HepG2 (cell line): ENCODE measurements around the gene ARID1A. TPM values are rescaled to one million over a fixed set of nuclear protein-coding genes. Genes with fewer than 3 reads are reported as not detected.

Experiments
- ATAC-seq: fragments of 200-7000 bp; cut with Tn5 transposase; 3 replicates; pipeline ENCODE4 v1.9.1; 2020; ENCODE audit warnings: mild to moderate bottlenecking, moderate library complexity
- BruUV-seq: library from RNA; stranded (reverse); fragments of 400-500 nt; replicated peaks from 2 replicates; lab custom pipeline; 2021; lab: Mats Ljungman, UMichigan
- CTCF ChIA-PET: fragments of 300-600 bp; formaldehyde crosslinking; extraction: SDS; loops from one replicate; lab custom pipeline; 2021; ENCODE audit warnings: low total read pairs, inconsistent platforms, low intra/inter-chr PET ratio; lab: Yijun Ruan, JAX
- POLR2A ChIA-PET: fragments of 350-600 bp; sonication (Branson Sonifier 250); formaldehyde crosslinking; loops from one replicate; lab custom pipeline; 2020; ENCODE audit warnings: antibody characterized with exemption, inconsistent platforms; lab: Yijun Ruan, JAX
- DNase-seq: peaks from one replicate; pipeline ENCODE4 v3.0.0-alpha.2; 2015; ENCODE audit warnings: low spot score
- FAIRE-seq: peaks from 3 replicates; lab custom pipeline; 2011; peaks lifted over from hg19 to GRCh38; lab: Jason Lieb, UNC
- H2AFZ ChIP-seq: one replicate; pipeline ENCODE4 v1.6.1; 2011; ENCODE audit warnings: low read length, inconsistent platforms
- H3K27ac ChIP-seq: fragments of 300-600 bp; 3 replicates; pipeline ENCODE4 v1.8.0; 2011; ENCODE audit warnings: mixed run types, mild to moderate bottlenecking, mixed read lengths, low read length, inconsistent platforms; ENCODE audit not compliant: insufficient read depth; ENCODE audit errors: extremely low read length
- H3K27me3 ChIP-seq, 2 experiments: fragments of 200-600 bp in 1 of 2; 2 replicates in 1 of 2; 3 replicates in 1 of 2; pipeline versions ENCODE4 v1.6.0 to v1.8.0; 2011; ENCODE audit warnings: low read length in 2 of 2, mild to moderate bottlenecking in 2 of 2, moderate library complexity in 2 of 2, inconsistent platforms in 1 of 2; ENCODE audit not compliant: insufficient read depth in 2 of 2, control insufficient read depth in 1 of 2
- H3K36me3 ChIP-seq, 2 experiments: fragments of 200-600 bp in 1 of 2; replicated peaks in 1 of 2; 2 replicates in 1 of 2; 3 replicates in 1 of 2; pipeline versions ENCODE4 v1.5.1 to v1.8.0; 2011; ENCODE audit warnings: low read length in 2 of 2, inconsistent platforms in 1 of 2; ENCODE audit not compliant: insufficient read depth in 2 of 2, control insufficient read depth in 1 of 2
- H3K4me1 ChIP-seq: 2 replicates; pipeline ENCODE4 v1.5.1; 2012; ENCODE audit warnings: low read length, inconsistent platforms; ENCODE audit not compliant: insufficient read depth
- H3K4me2 ChIP-seq: 2 replicates; pipeline ENCODE4 v1.6.0; 2011; ENCODE audit warnings: low read depth, low read length, inconsistent platforms
- H3K4me3 ChIP-seq, 3 experiments: fragments of 200-600 bp in 1 of 3; sonication (generic), shearing (Covaris generic) in 1 of 3; replicated peaks in 1 of 3; 2 replicates each; pipeline ENCODE4 v1.5.1; 2011 to 2016; ENCODE audit warnings: low read length in 3 of 3, inconsistent platforms in 2 of 3, low read depth in 2 of 3, mild to moderate bottlenecking in 2 of 3, control low read depth in 1 of 3, mixed read lengths in 1 of 3; ENCODE audit not compliant: insufficient read depth in 1 of 3
- H3K79me2 ChIP-seq: one replicate; pipeline ENCODE4 v1.6.1; 2011; ENCODE audit warnings: low read length, inconsistent platforms; ENCODE audit not compliant: insufficient read depth
- H3K9ac ChIP-seq: 2 replicates; pipeline ENCODE4 v1.6.0; 2011; ENCODE audit warnings: mild to moderate bottlenecking, low read depth, low read length, inconsistent platforms; ENCODE audit not compliant: insufficient read depth
- H3K9me3 ChIP-seq: 2 replicates; pipeline ENCODE4 v1.5.1; 2012; ENCODE audit warnings: mild to moderate bottlenecking, low read length
- H4K20me1 ChIP-seq: 2 replicates; pipeline ENCODE4 v1.6.0; 2011; ENCODE audit warnings: inconsistent platforms, mild to moderate bottlenecking, low read length, moderate library complexity; ENCODE audit not compliant: insufficient read depth
- DMAP1 ChIP-seq: IDR thresholded peaks from 2 replicates; pipeline ENCODE4 v1.6.1; 2016
- GATAD1 ChIP-seq: IDR thresholded peaks from 2 replicates; pipeline ENCODE4 v1.6.1; 2016; ENCODE audit warnings: missing genetic modification reagents, missing compliant biosample characterization
- KMT2B ChIP-seq: IDR thresholded peaks from 2 replicates; pipeline ENCODE4 v1.6.1; 2016; ENCODE audit warnings: missing genetic modification reagents, missing compliant biosample characterization
- ONECUT2 ChIP-seq: sonication (generic); formaldehyde crosslinking; IDR thresholded peaks from 2 replicates; pipeline ENCODE4 v1.4.0; 2020; ENCODE audit warnings: missing genetic modification reagents
- ZNF251 ChIP-seq: sonication (generic); formaldehyde crosslinking; IDR thresholded peaks from 2 replicates; pipeline ENCODE4 v1.9.0; 2021; ENCODE audit warnings: mild to moderate bottlenecking, missing genetic modification reagents
- ZSCAN22 ChIP-seq: sonication (generic); formaldehyde crosslinking; IDR thresholded peaks from 2 replicates; pipeline ENCODE4 v1.4.0; 2020; ENCODE audit warnings: mild to moderate bottlenecking, missing genetic modification reagents
- in situ Hi-C: cut with HindIII; loops from 2 replicates; pipeline ENCODE4 v1.10.0; 2017; ENCODE audit warnings: low pct_unique_long_range_greater_than_20kb; ENCODE audit not compliant: extremely low pct_ligation_motif_present
- intact Hi-C: fragments of 100-400 bp; cut with micrococcal nuclease; formaldehyde crosslinking; loops from one replicate; pipeline ENCODE4 v1.10.0; 2022; ENCODE audit not compliant: unreplicated experiment
- polyA plus RNA-seq, 8 experiments: library from polyadenylated mRNA; depleted of rRNA in 3 of 8; stranded (reverse) in 7 of 8; unstranded in 1 of 8; fragments of >200 nt; fragmentation: Illumina TruSeq in 4 of 8; extraction: Trizol in 4 of 8; gene quantifications; 2 replicates each; pipeline versions ENCODE4 v1.2.1 to v1.2.3, GENCODE V29; 2011 to 2016; ENCODE audit warnings: low read depth in 4 of 8, missing spikeins in 1 of 8, mixed read lengths in 1 of 8; ENCODE audit not compliant: insufficient read depth in 1 of 8
- total RNA-seq, 5 experiments: library from RNA; depleted of rRNA; stranded (reverse); fragments of >200 nt; fragmentation: Illumina TruSeq; extraction: Trizol; gene quantifications; 2 replicates each; pipeline ENCODE4 v1.2.3, GENCODE V29; 2016; ENCODE audit warnings: low read depth in 1 of 5
- TF ChIP-seq, protein P1 (sequence below): sonication (generic); formaldehyde crosslinking; IDR thresholded peaks from 2 replicates; pipeline ENCODE4 v1.4.0; 2020; ENCODE audit warnings: missing genetic modification reagents, mild to moderate bottlenecking, borderline replicate concordance
- TF ChIP-seq, protein P2 (sequence below): sonication (generic); formaldehyde crosslinking; IDR thresholded peaks from 2 replicates; pipeline ENCODE4 v1.4.0; 2020; ENCODE audit warnings: missing genetic modification reagents, borderline replicate concordance
- TF ChIP-seq, protein P3 (sequence below): sonication (generic); formaldehyde crosslinking; IDR thresholded peaks from 2 replicates; pipeline ENCODE4 v1.4.0; 2020; ENCODE audit warnings: mild to moderate bottlenecking, missing genetic modification reagents, borderline replicate concordance
- TF ChIP-seq, protein P4 (sequence below): sonication (generic); formaldehyde crosslinking; IDR thresholded peaks from 2 replicates; pipeline ENCODE4 v1.5.0; 2020; ENCODE audit warnings: missing genetic modification reagents

Gene ARID1A
- total and polyA plus RNA-seq, 2 of the 13 experiments (the other 11 are each of a cell fraction or from before 2014, with no cell fraction given), result 11.9 to 15.9 TPM

DNA sequence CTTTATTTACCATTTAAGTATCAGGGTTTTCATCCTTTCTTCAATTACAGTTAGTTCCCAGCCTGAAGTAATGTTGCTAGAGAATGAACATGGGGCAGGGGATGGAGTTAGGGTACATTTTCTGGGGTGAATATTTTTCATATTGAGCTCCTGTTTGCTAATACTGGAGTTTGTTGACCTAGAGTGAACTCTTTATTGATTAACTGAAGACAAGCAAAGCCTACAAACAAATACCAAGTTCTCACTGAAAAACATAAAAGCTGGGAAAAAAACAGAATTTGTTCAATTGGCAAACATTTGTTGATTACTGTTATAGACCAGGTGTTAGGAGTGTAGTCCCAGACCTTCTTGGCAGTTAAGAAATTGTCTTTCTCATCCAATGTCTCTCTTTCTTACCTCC, 63.7 kb downstream of the ARID1A start:
- no TSS peak for BruUV-seq
- TF ChIP-seq ZNF251 (CRISPR knock-in tag) (no peak), DMAP1 (CRISPR knock-in tag) (no peak), ONECUT2 (CRISPR knock-in tag) (peak; percentile 57; the same call in 1 of the 2 replicates), ZSCAN22 (no peak), GATAD1 (CRISPR knock-in tag) (no peak), KMT2B (no peak)
- TF ChIP-seq, protein P1, sequence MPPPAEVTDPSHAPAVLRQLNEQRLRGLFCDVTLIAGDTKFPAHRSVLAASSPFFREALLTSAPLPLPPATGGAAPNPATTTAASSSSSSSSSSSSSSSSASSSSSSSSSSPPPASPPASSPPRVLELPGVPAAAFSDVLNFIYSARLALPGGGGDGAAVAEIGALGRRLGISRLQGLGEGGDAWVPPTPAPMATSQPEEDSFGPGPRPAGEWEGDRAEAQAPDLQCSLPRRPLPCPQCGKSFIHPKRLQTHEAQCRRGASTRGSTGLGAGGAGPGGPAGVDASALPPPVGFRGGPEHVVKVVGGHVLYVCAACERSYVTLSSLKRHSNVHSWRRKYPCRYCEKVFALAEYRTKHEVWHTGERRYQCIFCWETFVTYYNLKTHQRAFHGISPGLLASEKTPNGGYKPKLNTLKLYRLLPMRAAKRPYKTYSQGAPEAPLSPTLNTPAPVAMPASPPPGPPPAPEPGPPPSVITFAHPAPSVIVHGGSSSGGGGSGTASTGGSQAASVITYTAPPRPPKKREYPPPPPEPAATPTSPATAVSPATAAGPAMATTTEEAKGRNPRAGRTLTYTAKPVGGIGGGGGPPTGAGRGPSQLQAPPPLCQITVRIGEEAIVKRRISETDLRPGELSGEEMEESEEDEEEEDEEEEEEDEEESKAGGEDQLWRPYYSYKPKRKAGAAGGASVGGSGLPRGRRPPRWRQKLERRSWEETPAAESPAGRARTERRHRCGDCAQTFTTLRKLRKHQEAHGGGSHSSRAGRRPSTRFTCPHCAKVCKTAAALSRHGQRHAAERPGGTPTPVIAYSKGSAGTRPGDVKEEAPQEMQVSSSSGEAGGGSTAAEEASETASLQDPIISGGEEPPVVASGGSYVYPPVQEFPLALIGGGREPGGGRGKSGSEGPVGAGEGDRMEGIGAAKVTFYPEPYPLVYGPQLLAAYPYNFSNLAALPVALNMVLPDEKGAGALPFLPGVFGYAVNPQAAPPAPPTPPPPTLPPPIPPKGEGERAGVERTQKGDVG (CRISPR knock-in tag), result no peak
- TF ChIP-seq, protein P2, sequence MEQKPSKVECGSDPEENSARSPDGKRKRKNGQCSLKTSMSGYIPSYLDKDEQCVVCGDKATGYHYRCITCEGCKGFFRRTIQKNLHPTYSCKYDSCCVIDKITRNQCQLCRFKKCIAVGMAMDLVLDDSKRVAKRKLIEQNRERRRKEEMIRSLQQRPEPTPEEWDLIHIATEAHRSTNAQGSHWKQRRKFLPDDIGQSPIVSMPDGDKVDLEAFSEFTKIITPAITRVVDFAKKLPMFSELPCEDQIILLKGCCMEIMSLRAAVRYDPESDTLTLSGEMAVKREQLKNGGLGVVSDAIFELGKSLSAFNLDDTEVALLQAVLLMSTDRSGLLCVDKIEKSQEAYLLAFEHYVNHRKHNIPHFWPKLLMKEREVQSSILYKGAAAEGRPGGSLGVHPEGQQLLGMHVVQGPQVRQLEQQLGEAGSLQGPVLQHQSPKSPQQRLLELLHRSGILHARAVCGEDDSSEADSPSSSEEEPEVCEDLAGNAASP, result 0 out of 2 replicates have a peak, but pooled peaks have one; percentile 32
- TF ChIP-seq, protein P3, sequence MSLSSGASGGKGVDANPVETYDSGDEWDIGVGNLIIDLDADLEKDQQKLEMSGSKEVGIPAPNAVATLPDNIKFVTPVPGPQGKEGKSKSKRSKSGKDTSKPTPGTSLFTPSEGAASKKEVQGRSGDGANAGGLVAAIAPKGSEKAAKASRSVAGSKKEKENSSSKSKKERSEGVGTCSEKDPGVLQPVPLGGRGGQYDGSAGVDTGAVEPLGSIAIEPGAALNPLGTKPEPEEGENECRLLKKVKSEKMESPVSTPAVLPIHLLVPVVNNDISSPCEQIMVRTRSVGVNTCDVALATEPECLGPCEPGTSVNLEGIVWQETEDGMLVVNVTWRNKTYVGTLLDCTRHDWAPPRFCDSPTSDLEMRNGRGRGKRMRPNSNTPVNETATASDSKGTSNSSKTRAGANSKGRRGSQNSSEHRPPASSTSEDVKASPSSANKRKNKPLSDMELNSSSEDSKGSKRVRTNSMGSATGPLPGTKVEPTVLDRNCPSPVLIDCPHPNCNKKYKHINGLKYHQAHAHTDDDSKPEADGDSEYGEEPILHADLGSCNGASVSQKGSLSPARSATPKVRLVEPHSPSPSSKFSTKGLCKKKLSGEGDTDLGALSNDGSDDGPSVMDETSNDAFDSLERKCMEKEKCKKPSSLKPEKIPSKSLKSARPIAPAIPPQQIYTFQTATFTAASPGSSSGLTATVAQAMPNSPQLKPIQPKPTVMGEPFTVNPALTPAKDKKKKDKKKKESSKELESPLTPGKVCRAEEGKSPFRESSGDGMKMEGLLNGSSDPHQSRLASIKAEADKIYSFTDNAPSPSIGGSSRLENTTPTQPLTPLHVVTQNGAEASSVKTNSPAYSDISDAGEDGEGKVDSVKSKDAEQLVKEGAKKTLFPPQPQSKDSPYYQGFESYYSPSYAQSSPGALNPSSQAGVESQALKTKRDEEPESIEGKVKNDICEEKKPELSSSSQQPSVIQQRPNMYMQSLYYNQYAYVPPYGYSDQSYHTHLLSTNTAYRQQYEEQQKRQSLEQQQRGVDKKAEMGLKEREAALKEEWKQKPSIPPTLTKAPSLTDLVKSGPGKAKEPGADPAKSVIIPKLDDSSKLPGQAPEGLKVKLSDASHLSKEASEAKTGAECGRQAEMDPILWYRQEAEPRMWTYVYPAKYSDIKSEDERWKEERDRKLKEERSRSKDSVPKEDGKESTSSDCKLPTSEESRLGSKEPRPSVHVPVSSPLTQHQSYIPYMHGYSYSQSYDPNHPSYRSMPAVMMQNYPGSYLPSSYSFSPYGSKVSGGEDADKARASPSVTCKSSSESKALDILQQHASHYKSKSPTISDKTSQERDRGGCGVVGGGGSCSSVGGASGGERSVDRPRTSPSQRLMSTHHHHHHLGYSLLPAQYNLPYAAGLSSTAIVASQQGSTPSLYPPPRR, result no peak
- TF ChIP-seq, protein P4, sequence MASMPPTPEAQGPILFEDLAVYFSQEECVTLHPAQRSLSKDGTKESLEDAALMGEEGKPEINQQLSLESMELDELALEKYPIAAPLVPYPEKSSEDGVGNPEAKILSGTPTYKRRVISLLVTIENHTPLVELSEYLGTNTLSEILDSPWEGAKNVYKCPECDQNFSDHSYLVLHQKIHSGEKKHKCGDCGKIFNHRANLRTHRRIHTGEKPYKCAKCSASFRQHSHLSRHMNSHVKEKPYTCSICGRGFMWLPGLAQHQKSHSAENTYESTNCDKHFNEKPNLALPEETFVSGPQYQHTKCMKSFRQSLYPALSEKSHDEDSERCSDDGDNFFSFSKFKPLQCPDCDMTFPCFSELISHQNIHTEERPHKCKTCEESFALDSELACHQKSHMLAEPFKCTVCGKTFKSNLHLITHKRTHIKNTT (CRISPR knock-in tag), result no peak

More for the DNA sequence above, 63.7 kb downstream of the ARID1A start:
- Histone ChIP-seq H3K27ac (peak overlapping the region; percentile 38), H3K79me2 (peaks cover 12% of the 10 kb centered on the region), H4K20me1 (peaks cover 4% of the 10 kb centered on the region; the same call in 1 of the 2 replicates), H3K9me3 (no peaks in the 10 kb centered on the region), H3K4me3 (no peak overlapping the region), H3K36me3 (peaks cover 27 to 72% of the 10 kb centered on the region in 2 experiments), H3K4me2 (no peak overlapping the region), H3K9ac (no peak overlapping the region), H3K4me1 (peaks cover 19% of the 10 kb centered on the region), H2AFZ (no peak overlapping the region), H3K27me3 (no peaks in the 10 kb centered on the region)
- in situ Hi-C loops (no loop called here), intact Hi-C loops (no loop called here)
- POLR2A ChIA-PET, result interaction anchor here (0.6 to 2.1 kb wide), 4 partner anchors 24 to 35 kb away, joined by 3 to 13 read pairs (median 3); partner anchors contain the start of gene PIGV
- ATAC-seq (peak; percentile 38; the same call in 2 of the 3 replicates), DNase-seq (no peak), FAIRE-seq (no peak)
- CTCF ChIA-PET, result no interaction called here
